CD8-positive, alpha-beta memory T cell (primary cell): Measurements from ENCODE around the gene LCE1C. TPM values are rescaled to one million over a fixed set of nuclear protein-coding genes. Genes with fewer than 3 reads are reported as not detected.
A peak's percentile ranks its signal among the peaks of the same experiment; 100 is the strongest.

Experiments
- CTCF ChIA-PET: fragments of 350-600 bp; sonication (Branson Sonifier 250); formaldehyde crosslinking; loops from one replicate; lab custom pipeline; 2021; ENCODE audit warnings: antibody characterized with exemption; lab: Charles Lee
- POLR2A ChIA-PET: fragments of 350-600 bp; sonication (Branson Sonifier 250); formaldehyde crosslinking; loops from one replicate; lab custom pipeline; 2021; ENCODE audit warnings: antibody characterized with exemption; lab: Charles Lee
- DNase-seq, 5 donors: peaks; one replicate each; pipeline versions ENCODE4 v3.0.0 to v3.0.0-alpha.2; 2020 to 2022; ENCODE audit warnings: mixed read lengths in 1 of 5
- H3K27ac ChIP-seq: one replicate; pipeline ENCODE4 v1.7.0; 2013; ENCODE audit warnings: low read depth, mild to moderate bottlenecking, low read length, moderate library complexity
- H3K27me3 ChIP-seq: 2 replicates; pipeline ENCODE4 v1.7.0; 2013; ENCODE audit warnings: low read length, mild to moderate bottlenecking; ENCODE audit not compliant: insufficient read depth, poor library complexity, severe bottlenecking
- H3K36me3 ChIP-seq: 2 replicates; pipeline ENCODE4 v1.7.0; 2013; ENCODE audit warnings: mild to moderate bottlenecking, low read length, moderate library complexity; ENCODE audit not compliant: insufficient read depth
- H3K4me1 ChIP-seq: 2 replicates; pipeline ENCODE4 v1.7.0; 2013; ENCODE audit warnings: mild to moderate bottlenecking, low read length, moderate library complexity; ENCODE audit not compliant: insufficient read depth
- H3K4me3 ChIP-seq: 2 replicates; pipeline ENCODE4 v1.7.0; 2013; ENCODE audit warnings: mild to moderate bottlenecking, low read length
- H3K9me3 ChIP-seq: 2 replicates; pipeline ENCODE4 v1.7.0; 2013; ENCODE audit warnings: mild to moderate bottlenecking, low read length
- H3K27ac Mint-ChIP-seq, 8 donors: one replicate each; pipeline ENCODE4 v1.8.0; 2020 to 2021; ENCODE audit warnings: mixed read lengths in 8 of 8, mild to moderate bottlenecking in 6 of 8, inconsistent platforms in 3 of 8, moderate library complexity in 3 of 8
- H3K27me3 Mint-ChIP-seq, 2 donors: one replicate each; pipeline ENCODE4 v1.8.0; 2020 to 2021; ENCODE audit warnings: mixed read lengths in 2 of 2, mild to moderate bottlenecking in 1 of 2, moderate library complexity in 1 of 2
- H3K36me3 Mint-ChIP-seq, 3 donors: one replicate each; pipeline ENCODE4 v1.8.0; 2020 to 2021; ENCODE audit warnings: mixed read lengths in 3 of 3, inconsistent platforms in 1 of 3, mild to moderate bottlenecking in 1 of 3
- H3K4me1 Mint-ChIP-seq, 3 donors: one replicate each; pipeline ENCODE4 v1.8.0; 2020 to 2021; ENCODE audit warnings: mixed read lengths in 3 of 3, inconsistent platforms in 1 of 3, mild to moderate bottlenecking in 1 of 3
- H3K4me3 Mint-ChIP-seq, 7 donors: one replicate each; pipeline ENCODE4 v1.8.0; 2020 to 2021; ENCODE audit warnings: mixed read lengths in 7 of 7, mild to moderate bottlenecking in 6 of 7, moderate library complexity in 4 of 7, inconsistent platforms in 2 of 7
- H3K9me3 Mint-ChIP-seq, 5 donors: one replicate each; pipeline ENCODE4 v1.8.0; 2020 to 2022; ENCODE audit warnings: mixed read lengths in 5 of 5, mild to moderate bottlenecking in 3 of 5, moderate library complexity in 2 of 5, inconsistent platforms in 1 of 5
- polyA plus RNA-seq: library from polyadenylated mRNA; unstranded; fragments of 300-500 nt; fragmentation: Illumina TruSeq; gene quantifications from one replicate; pipeline ENCODE4 v1.2.3, GENCODE V29; 2021
- total RNA-seq, 2 experiments: library from RNA; stranded (reverse); gene quantifications; one replicate each; pipeline ENCODE4 v1.2.3, GENCODE V29; 2021

LCE1C gene
- total and polyA plus RNA-seq, 3 experiments from 2014 or later = not detected

- ChIA-PET CTCF (no interaction called here), POLR2A (no interaction called here)
- H3K4me1 Mint-ChIP-seq = no peaks in the 10 kb centered on the region
- H3K27me3 Mint-ChIP-seq = peaks cover 11 to 46% of the 10 kb centered on the region in 2 donors
- H3K27ac Mint-ChIP-seq = no peak overlapping the region
- no peak overlapping the region for H3K4me3 Mint-ChIP-seq
- no peaks in the 10 kb centered on the region for H3K36me3 Mint-ChIP-seq
- peaks cover 0 to 7% (median 0%) of the 10 kb centered on the region in 5 donors for H3K9me3 Mint-ChIP-seq
- Histone ChIP-seq H3K27me3 (no peaks in the 10 kb centered on the region), H3K4me3 (no peak overlapping the region), H3K9me3 (no peaks in the 10 kb centered on the region), H3K4me1 (no peaks in the 10 kb centered on the region), H3K36me3 (no peaks in the 10 kb centered on the region), H3K27ac (no peak overlapping the region)
- no peak for DNase-seq
These were observed 30.1 kb downstream of the LCE1C start for GRCh38 chr1:152776361-152776760.

GRCh38 chr1:152774875-152775274, 31.6 kb downstream of the LCE1C start, which contains the start of gene LCE1F:
LCE1F (plus strand) TSS chr1:152775140; CDS start chr1:152776372, 1,232 bp downstream.
- Histone ChIP-seq H3K9me3 (no peaks in the 10 kb centered on the region), H3K36me3 (no peaks in the 10 kb centered on the region), H3K27ac (no peak within 1 kb of the TSS), H3K4me1 (no peaks in the 10 kb centered on the region), H3K4me3 (no peak within 1 kb of the TSS), H3K27me3 (no peaks in the 10 kb centered on the region)
- Mint-ChIP-seq H3K36me3 (no peaks in the 10 kb centered on the region), H3K27me3 (peaks cover 11 to 43% of the 10 kb centered on the region in 2 donors), H3K27ac (no peak within 1 kb of the TSS), H3K9me3 (peaks cover 0 to 7% (median 0%) of the 10 kb centered on the region in 5 donors), H3K4me1 (no peaks in the 10 kb centered on the region), H3K4me3 (no peak within 1 kb of the TSS)
- DNase-seq = no peak
- ChIA-PET POLR2A (no interaction called here), CTCF (no interaction called here)

GRCh38 chr1:152770411-152770810, 36.0 kb downstream of the LCE1C start:
- peaks cover 6 to 22% of the 10 kb centered on the region in 2 donors for H3K27me3 Mint-ChIP-seq
- ChIA-PET CTCF (no interaction called here), POLR2A (no interaction called here)
- no peaks in the 10 kb centered on the region for H3K9me3 ChIP-seq
- H3K4me1 Mint-ChIP-seq = no peaks in the 10 kb centered on the region
- no peak overlapping the region for H3K4me3 ChIP-seq
- DNase-seq = no peak
- no peaks in the 10 kb centered on the region for H3K4me1 ChIP-seq
- H3K27ac Mint-ChIP-seq = no peak overlapping the region
- H3K27me3 ChIP-seq = no peaks in the 10 kb centered on the region
- no peaks in the 10 kb centered on the region for H3K36me3 Mint-ChIP-seq
- no peak overlapping the region for H3K4me3 Mint-ChIP-seq
- no peak overlapping the region for H3K27ac ChIP-seq
- H3K36me3 ChIP-seq = no peaks in the 10 kb centered on the region
- H3K9me3 Mint-ChIP-seq = peaks cover 0 to 5% (median 0%) of the 10 kb centered on the region in 5 donors

GRCh38 chr1:152768847-152769533, 37.5 kb downstream of the LCE1C start:
- H3K9me3 ChIP-seq = no peaks in the 10 kb centered on the region
- H3K4me3 ChIP-seq = no peak overlapping the region
- peaks cover 0 to 2% (median 0%) of the 10 kb centered on the region in 5 donors for H3K9me3 Mint-ChIP-seq
- DNase-seq = no peak
- H3K4me1 ChIP-seq = no peaks in the 10 kb centered on the region
- no peak overlapping the region for H3K4me3 Mint-ChIP-seq
- peaks cover 0 to 15% of the 10 kb centered on the region in 2 donors for H3K27me3 Mint-ChIP-seq
- CTCF ChIA-PET = no interaction called here
- H3K27ac Mint-ChIP-seq = peak overlapping the region in 1 of 8 donors; percentile 51
- H3K27me3 ChIP-seq = no peaks in the 10 kb centered on the region
- no peaks in the 10 kb centered on the region for H3K36me3 Mint-ChIP-seq
- POLR2A ChIA-PET = no interaction called here
- no peak overlapping the region for H3K27ac ChIP-seq
- no peaks in the 10 kb centered on the region for H3K4me1 Mint-ChIP-seq
- no peaks in the 10 kb centered on the region for H3K36me3 ChIP-seq

- no peaks in the 10 kb centered on the region for H3K4me1 Mint-ChIP-seq
- no peaks in the 10 kb centered on the region for H3K36me3 ChIP-seq
- no peak for DNase-seq
- no peak overlapping the region for H3K27ac ChIP-seq
- no peaks in the 10 kb centered on the region for H3K36me3 Mint-ChIP-seq
- H3K4me1 ChIP-seq = no peaks in the 10 kb centered on the region
- ChIA-PET POLR2A (no interaction called here), CTCF (no interaction called here)
- no peak overlapping the region for H3K4me3 Mint-ChIP-seq
- H3K27me3 Mint-ChIP-seq = peaks cover 3 to 37% of the 10 kb centered on the region in 2 donors
- H3K27ac Mint-ChIP-seq = no peak overlapping the region
- H3K9me3 ChIP-seq = no peaks in the 10 kb centered on the region
- H3K9me3 Mint-ChIP-seq = no peaks in the 10 kb centered on the region
- no peaks in the 10 kb centered on the region for H3K27me3 ChIP-seq
- no peak overlapping the region for H3K4me3 ChIP-seq
These were observed 44.7 kb downstream of the LCE1C start for GRCh38 chr1:152761609-152762213.

- no peak overlapping the region for H3K27ac ChIP-seq
- ChIA-PET CTCF (no interaction called here), POLR2A (no interaction called here)
- DNase-seq = no peak
- no peak overlapping the region for H3K4me3 Mint-ChIP-seq
- no peaks in the 10 kb centered on the region for H3K9me3 Mint-ChIP-seq
- H3K36me3 ChIP-seq = no peaks in the 10 kb centered on the region
- no peaks in the 10 kb centered on the region for H3K27me3 ChIP-seq
- H3K9me3 ChIP-seq = no peaks in the 10 kb centered on the region
- H3K27ac Mint-ChIP-seq = no peak overlapping the region
- H3K4me1 Mint-ChIP-seq = no peaks in the 10 kb centered on the region
- H3K27me3 Mint-ChIP-seq = peaks cover 3 to 40% of the 10 kb centered on the region in 2 donors
- no peaks in the 10 kb centered on the region for H3K36me3 Mint-ChIP-seq
- H3K4me3 ChIP-seq = no peak overlapping the region
- no peaks in the 10 kb centered on the region for H3K4me1 ChIP-seq
These were observed 45.8 kb downstream of the LCE1C start for GRCh38 chr1:152760551-152761190.

GRCh38 chr1:152759453-152760173, 46.8 kb downstream of the LCE1C start:
- H3K36me3 Mint-ChIP-seq = no peaks in the 10 kb centered on the region
- H3K9me3 ChIP-seq = no peaks in the 10 kb centered on the region

More at GRCh38 chr1:152759453-152760173, 46.8 kb downstream of the LCE1C start:
- Mint-ChIP-seq H3K9me3 (peaks cover 0 to 3% (median 0%) of the 10 kb centered on the region in 5 donors), H3K27ac (no peak overlapping the region), H3K4me1 (no peaks in the 10 kb centered on the region), H3K27me3 (peaks cover 3 to 41% of the 10 kb centered on the region in 2 donors), H3K4me3 (no peak overlapping the region)
- POLR2A ChIA-PET = no interaction called here
- no peak overlapping the region for H3K4me3 ChIP-seq
- no peaks in the 10 kb centered on the region for H3K27me3 ChIP-seq
- H3K27ac ChIP-seq = no peak overlapping the region
- DNase-seq = no peak
- CTCF ChIA-PET = no interaction called here
- no peaks in the 10 kb centered on the region for H3K4me1 ChIP-seq
- H3K36me3 ChIP-seq = no peaks in the 10 kb centered on the region
